Muscle of leg (tissue), 11 donors: ENCODE results near the gene SLC6A13. TPM values are rescaled to one million over a fixed set of nuclear protein-coding genes. Genes with fewer than 3 reads are reported as not detected.

ENCODE experiments used
- DNase-seq: peaks from one replicate; pipeline ENCODE4 v3.0.0; 2013
- H3K27ac ChIP-seq: one replicate; pipeline ENCODE4 v1.5.1; 2013; ENCODE audit warnings: mild to moderate bottlenecking, low read length, control low read depth
- H3K27me3 ChIP-seq: one replicate; pipeline ENCODE4 v1.6.1; 2013; ENCODE audit warnings: low read length; ENCODE audit not compliant: control insufficient read depth, insufficient read depth
- H3K36me3 ChIP-seq: one replicate; pipeline ENCODE4 v1.6.1; 2013; ENCODE audit warnings: low read length; ENCODE audit not compliant: control insufficient read depth, insufficient read depth
- H3K4me1 ChIP-seq: one replicate; pipeline ENCODE4 v1.6.1; 2013; ENCODE audit warnings: low read length; ENCODE audit not compliant: control insufficient read depth, insufficient read depth
- H3K4me3 ChIP-seq: one replicate; pipeline ENCODE4 v1.5.1; 2013; ENCODE audit warnings: low read length, control low read depth
- H3K9me3 ChIP-seq: replicated peaks from 2 replicates; pipeline ENCODE4 v1.6.1; 2013; ENCODE audit warnings: low read depth, low read length; ENCODE audit not compliant: control insufficient read depth
- WGBS: methylation state at CpG from one replicate; pipeline ENCODE4 v1.1.5; 2013; ENCODE audit warnings: missing lambda C conversion rate; ENCODE audit not compliant: insufficient coverage; 5-methylcytosine and 5-hydroxymethylcytosine counted together
- polyA plus RNA-seq, 8 donors: library from polyadenylated mRNA; unstranded; fragments of 120-200 nt; gene quantifications; one replicate each; pipeline versions ENCODE4 v1.2.1 to v1.2.3, GENCODE V29; 2013; ENCODE audit warnings: inconsistent platforms in 1 of 8, low replicate concordance in 1 of 8; ENCODE audit not compliant: insufficient read length in 8 of 8, insufficient read depth in 1 of 8
- total RNA-seq: library from RNA; stranded (reverse); fragments of 120-200 nt; gene quantifications from one replicate; pipeline ENCODE4 v1.2.4, GENCODE V29; 2013

The SLC6A13 gene
- total and polyA plus RNA-seq, 9 donors: 0.77 to 7.5 (median 2.7) TPM

DNA sequence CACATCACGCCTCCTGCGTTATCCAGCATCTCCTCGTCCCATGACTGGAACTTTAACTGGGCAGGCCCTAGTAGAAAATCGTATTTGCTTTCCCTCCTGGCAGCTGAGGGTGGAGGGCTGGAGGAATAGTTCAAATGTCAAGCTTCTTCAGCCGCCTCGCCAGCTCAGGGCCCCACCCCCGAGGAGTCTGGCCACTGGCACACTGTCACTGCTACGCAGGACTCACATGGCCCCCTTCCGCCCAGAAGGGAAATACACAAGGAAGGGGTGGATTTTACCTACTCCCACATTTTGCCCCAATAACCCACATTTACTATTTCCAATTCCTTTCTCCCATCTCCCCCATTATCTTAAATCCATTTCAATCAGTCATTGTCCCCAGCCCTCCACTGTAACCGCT is 8.6 kb downstream of the SLC6A13 start:
- Histone ChIP-seq H3K36me3 (no peaks in the 10 kb centered on the region), H3K27me3 (peaks cover 10% of the 10 kb centered on the region), H3K4me1 (no peaks in the 10 kb centered on the region), H3K9me3 (no peaks in the 10 kb centered on the region), H3K27ac (no peak overlapping the region), H3K4me3 (no peak overlapping the region)
- 34% methylated on average over 4 of the region's 10 CpGs for WGBS
- no peak for DNase-seq

- H3K4me3 ChIP-seq: no peak overlapping the region
- no peak overlapping the region for H3K27ac ChIP-seq
- H3K36me3 ChIP-seq: no peaks in the 10 kb centered on the region
- no peaks in the 10 kb centered on the region for H3K9me3 ChIP-seq
- 71% methylated on average over 12 of the region's 12 CpGs for whole genome bisulfite sequencing
- DNase-seq: no peak
- H3K4me1 ChIP-seq: no peaks in the 10 kb centered on the region
- H3K27me3 ChIP-seq: peaks cover 6% of the 10 kb centered on the region
Observed at GRCh38 chr12:253116-253831, 9.4 kb downstream of the SLC6A13 start.

- H3K4me3 ChIP-seq: no peak overlapping the region
- no peak for DNase-seq
- no peaks in the 10 kb centered on the region for H3K36me3 ChIP-seq
- peaks cover 3% of the 10 kb centered on the region for H3K9me3 ChIP-seq
- peaks cover 4% of the 10 kb centered on the region for H3K27me3 ChIP-seq
- H3K4me1 ChIP-seq: no peaks in the 10 kb centered on the region
- no peak overlapping the region for H3K27ac ChIP-seq
- WGBS: no CpG with 5 or more reads among the region's 5 CpGs
Observed at GRCh38 chr12:252636-253035, 10.0 kb downstream of the SLC6A13 start.

DNA sequence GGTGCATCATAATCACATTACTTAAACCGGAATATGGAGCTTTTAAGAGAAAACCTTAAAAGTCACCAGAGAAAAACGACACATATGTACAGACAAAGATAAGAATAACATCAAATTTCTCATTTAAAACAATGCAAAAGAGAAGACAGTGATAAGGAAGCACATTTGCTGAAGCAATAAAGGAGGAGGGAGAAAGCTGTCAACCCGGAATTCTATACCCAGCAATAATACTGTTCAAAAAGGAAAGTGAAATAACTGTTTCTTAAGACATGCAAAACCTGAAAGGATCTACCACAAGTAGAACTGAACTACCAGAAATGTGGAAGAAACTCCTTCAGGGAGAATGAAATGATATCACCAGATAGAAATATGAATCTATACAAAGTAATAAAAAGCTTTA is 15.4 kb downstream of the SLC6A13 start:
- Histone ChIP-seq H3K36me3 (no peaks in the 10 kb centered on the region), H3K27ac (no peak overlapping the region), H3K4me1 (no peaks in the 10 kb centered on the region), H3K9me3 (peaks cover 3% of the 10 kb centered on the region), H3K4me3 (no peak overlapping the region), H3K27me3 (peaks cover 2% of the 10 kb centered on the region)
- DNase-seq: no peak
- no CpG with 5 or more reads among the region's 3 CpGs for WGBS

GRCh38 chr12:243381-243780 is 19.3 kb downstream of the SLC6A13 start:
- Histone ChIP-seq H3K4me1 (no peaks in the 10 kb centered on the region), H3K36me3 (no peaks in the 10 kb centered on the region), H3K27ac (no peak overlapping the region), H3K9me3 (peaks cover 3% of the 10 kb centered on the region), H3K4me3 (no peak overlapping the region), H3K27me3 (peaks cover 2% of the 10 kb centered on the region)
- WGBS: 34% methylated on average over 2 of the region's 4 CpGs
- DNase-seq: no peak

GRCh38 chr12:242496-242895 is 20.1 kb downstream of the SLC6A13 start:
- DNase-seq: no peak
- Histone ChIP-seq H3K9me3 (no peaks in the 10 kb centered on the region), H3K36me3 (no peaks in the 10 kb centered on the region), H3K27me3 (peaks cover 2% of the 10 kb centered on the region), H3K4me1 (no peaks in the 10 kb centered on the region), H3K4me3 (no peak overlapping the region), H3K27ac (no peak overlapping the region)
- WGBS: 84% methylated on average over 13 of the region's 15 CpGs

DNA sequence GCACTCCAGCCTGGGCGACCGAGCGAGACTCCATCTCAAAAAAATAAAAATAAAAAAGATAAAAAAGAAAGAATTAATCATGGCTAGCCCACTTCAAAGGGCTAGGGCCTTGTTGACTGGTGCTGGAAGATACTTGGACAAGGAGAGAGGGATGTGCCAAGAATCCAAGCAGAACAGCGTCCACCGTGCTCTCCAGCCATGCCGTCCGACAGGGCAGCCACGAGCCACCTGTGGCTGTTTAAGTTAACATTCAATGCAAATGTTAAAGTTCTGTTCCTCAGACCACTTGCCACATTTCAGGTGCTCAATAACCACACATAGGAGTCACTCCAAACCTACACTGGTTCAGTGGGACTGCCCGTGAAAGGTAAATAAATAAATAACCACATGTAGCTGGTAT is 21.4 kb downstream of the SLC6A13 start:
- H3K27me3 ChIP-seq: peaks cover 2% of the 10 kb centered on the region
- no peaks in the 10 kb centered on the region for H3K4me1 ChIP-seq
- WGBS: no CpG with 5 or more reads among the region's 9 CpGs
- no peaks in the 10 kb centered on the region for H3K36me3 ChIP-seq
- no peak for DNase-seq
- H3K9me3 ChIP-seq: peaks cover 8% of the 10 kb centered on the region
- no peak overlapping the region for H3K27ac ChIP-seq
- no peak overlapping the region for H3K4me3 ChIP-seq

GRCh38 chr12:240566-240965 is 22.1 kb downstream of the SLC6A13 start:
- Histone ChIP-seq H3K27ac (no peak overlapping the region), H3K4me1 (no peaks in the 10 kb centered on the region), H3K4me3 (no peak overlapping the region), H3K27me3 (peaks cover 2% of the 10 kb centered on the region), H3K9me3 (peaks cover 10% of the 10 kb centered on the region), H3K36me3 (no peaks in the 10 kb centered on the region)
- 84% methylated on average over 6 of the region's 9 CpGs for WGBS
- no peak for DNase-seq

DNA sequence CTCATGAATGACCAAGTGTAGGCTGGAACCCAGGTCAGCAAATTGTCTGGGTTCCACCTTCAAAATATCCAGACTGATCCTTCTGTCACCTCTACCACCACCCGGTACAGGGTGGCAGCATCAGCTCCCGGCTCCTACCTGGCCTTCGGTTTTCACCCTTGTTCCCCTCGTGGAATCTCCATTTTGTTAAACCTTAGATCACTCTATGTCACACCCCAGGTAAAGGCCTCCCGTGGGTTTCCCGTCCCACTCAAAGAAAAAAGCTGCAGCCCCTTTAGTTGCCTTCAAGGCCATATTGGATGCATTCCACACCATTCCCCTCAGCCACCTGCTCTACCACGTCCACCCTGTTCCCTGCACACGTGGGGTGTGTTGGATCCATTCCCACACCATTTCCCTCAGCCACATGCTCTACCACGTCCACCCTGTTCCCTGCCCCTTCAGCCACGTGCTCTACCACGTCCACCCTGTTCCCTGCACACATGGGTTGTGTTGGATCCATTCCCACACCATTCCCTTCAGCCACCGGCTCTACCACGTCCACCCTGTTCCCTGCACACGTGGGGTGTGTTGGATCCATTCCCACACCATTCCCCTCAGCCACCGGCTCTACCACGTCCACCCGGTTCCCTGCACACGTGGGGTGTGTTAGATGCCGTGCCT is 23.8 kb downstream of the SLC6A13 start:
- H3K4me3 ChIP-seq: no peak overlapping the region
- no peaks in the 10 kb centered on the region for H3K36me3 ChIP-seq
- no peak for DNase-seq
- peaks cover 12% of the 10 kb centered on the region for H3K9me3 ChIP-seq
- H3K27me3 ChIP-seq: peaks cover 2% of the 10 kb centered on the region
- peaks cover 3% of the 10 kb centered on the region for H3K4me1 ChIP-seq
- H3K27ac ChIP-seq: no peak overlapping the region
- 79% methylated on average over 19 of the region's 19 CpGs for WGBS

DNA sequence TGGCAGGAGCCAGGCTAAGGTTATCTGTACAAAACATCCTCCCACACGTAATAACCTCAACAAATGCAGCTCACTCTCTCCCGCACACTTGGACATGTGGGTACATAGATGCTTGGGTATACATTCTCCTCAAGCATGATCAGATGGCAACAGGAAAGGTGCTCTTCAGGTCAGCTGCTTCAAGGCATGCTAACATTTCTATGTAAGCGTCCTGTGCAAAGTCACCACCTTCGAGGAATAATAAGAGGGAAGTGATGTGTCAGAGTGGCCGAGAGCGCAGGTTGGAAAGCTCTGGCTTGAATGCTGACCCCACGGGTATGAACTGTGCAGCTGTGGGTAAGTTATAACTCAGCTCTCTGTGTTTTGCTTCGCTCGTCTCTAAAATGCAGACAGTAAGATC is 24.5 kb downstream of the SLC6A13 start:
- Histone ChIP-seq H3K27ac (no peak overlapping the region), H3K36me3 (no peaks in the 10 kb centered on the region), H3K9me3 (peaks cover 12% of the 10 kb centered on the region), H3K4me1 (peaks cover 10% of the 10 kb centered on the region), H3K4me3 (no peak overlapping the region), H3K27me3 (no peaks in the 10 kb centered on the region)
- DNase-seq: no peak
- WGBS: 83% methylated on average over 8 of the region's 9 CpGs
